Measurements from ENCODE around the gene ANGEL2.

Gene ANGEL2

GRCh38 chr1:212958175-212958574 lies 57.5 kb downstream of the ANGEL2 start:
- CTCF ChIA-PET = interaction anchor here (1.1 to 2.7 kb wide), 10 partner anchors 9 to 293 kb away, joined by 3 to 31 read pairs (median 4); no protein-coding TSS in a partner anchor
- POLR2A ChIA-PET = interaction anchor here (1.0 to 1.9 kb wide), 4 partner anchors 9 to 349 kb away, joined by 3 to 11 read pairs (median 3); partner anchors contain the start of gene ATF3
- no peak for DNase-seq (ENCODE audit: extremely low spot score)
- TF ChIP-seq CTCF (IDR thresholded peaks at IDR 0.05; ENCODE audit: control extremely low read depth, extremely low read depth, low read depth, missing control alignments) = no peak

DNA sequence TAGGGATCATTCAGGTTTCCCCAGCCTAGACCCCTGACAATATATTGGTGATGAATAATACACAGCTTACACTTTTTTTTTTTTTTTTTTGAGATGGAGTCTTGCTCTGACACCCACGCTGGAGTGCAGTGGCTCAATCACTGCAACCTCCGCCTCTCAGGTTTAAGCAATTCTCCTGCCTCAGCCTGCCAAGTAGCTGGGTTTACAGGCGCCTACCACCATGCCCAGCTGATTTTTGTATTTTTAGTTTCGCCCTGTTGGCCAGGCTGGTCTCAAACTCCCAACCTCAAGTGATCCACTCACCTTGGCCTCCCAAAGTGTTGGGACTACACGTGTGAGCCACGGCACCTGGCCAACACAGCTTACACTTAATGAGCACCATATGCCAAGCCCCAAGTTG lies 58.1 kb downstream of the ANGEL2 start:
- ChIA-PET CTCF (interaction anchor here (1.1 to 2.7 kb wide), 11 partner anchors 8 to 293 kb away, joined by 3 to 31 read pairs (median 4); no protein-coding TSS in a partner anchor), POLR2A (interaction anchor here (1.0 to 1.9 kb wide), 4 partner anchors 9 to 349 kb away, joined by 3 to 11 read pairs (median 3); partner anchors contain the start of gene ATF3)
- no peak for DNase-seq (ENCODE audit: extremely low spot score)
- TF ChIP-seq CTCF (IDR thresholded peaks at IDR 0.05; ENCODE audit: control extremely low read depth, extremely low read depth, low read depth, missing control alignments) = no peak

- ChIA-PET CTCF (interaction anchor here (1.0 to 6.7 kb wide), 2 partner anchors 10 to 12 kb away, joined by 3 to 66 read pairs; no protein-coding TSS in a partner anchor), POLR2A (interaction anchor here (0.6 kb wide), 1 partner anchor 96 kb away, joined by 7 read pairs; no protein-coding TSS in a partner anchor)
- no peak for TF ChIP-seq CTCF (IDR thresholded peaks at IDR 0.05; ENCODE audit: control extremely low read depth, extremely low read depth, low read depth, missing control alignments)
- DNase-seq (ENCODE audit: extremely low spot score) = no peak
These were observed 59.6 kb downstream of the ANGEL2 start for GRCh38 chr1:212955961-212956620.

GRCh38 chr1:212955098-212955497 lies 60.6 kb downstream of the ANGEL2 start:
- ChIA-PET CTCF (interaction anchor here (1.0 to 6.7 kb wide), 5 partner anchors 11 to 31 kb away, joined by 3 to 66 read pairs (median 3); no protein-coding TSS in a partner anchor), POLR2A (interaction anchor here (0.9 kb wide), 1 partner anchor 347 kb away, joined by 4 read pairs; the partner anchor contains the start of gene ATF3)
- DNase-seq (ENCODE audit: extremely low spot score) = peak; percentile 63
- TF ChIP-seq CTCF (IDR thresholded peaks at IDR 0.05; ENCODE audit: control extremely low read depth, extremely low read depth, low read depth, missing control alignments) = no peak

DNA sequence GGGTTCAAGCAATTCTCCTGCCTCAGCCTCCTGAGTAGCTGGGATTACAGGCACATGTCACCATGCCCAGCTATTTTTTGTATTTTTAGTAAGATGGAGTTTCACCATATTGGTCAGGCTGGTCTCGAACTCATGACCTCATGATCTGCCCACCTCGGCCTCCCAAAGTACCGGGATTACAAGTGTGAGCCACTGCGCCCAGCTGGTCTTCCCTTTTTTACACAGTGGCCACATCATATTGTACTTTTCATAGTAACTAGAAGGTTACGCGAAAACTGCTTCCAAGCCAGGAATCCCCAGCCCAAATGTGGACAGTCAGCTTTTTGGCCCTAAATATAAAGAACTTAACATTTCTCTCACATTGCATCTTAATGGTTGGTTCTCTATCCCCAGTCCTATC lies 61.2 kb downstream of the ANGEL2 start:
- ChIA-PET CTCF (interaction anchor here (0.9 to 6.7 kb wide), 10 partner anchors 12 to 290 kb away, joined by 3 to 66 read pairs (median 3); no protein-coding TSS in a partner anchor), POLR2A (interaction anchor here (0.6 to 0.9 kb wide), 2 partner anchors 161 to 346 kb away, joined by 3 to 4 read pairs; partner anchors contain the start of gene ATF3)
- no peak for TF ChIP-seq CTCF (IDR thresholded peaks at IDR 0.05; ENCODE audit: control extremely low read depth, extremely low read depth, low read depth, missing control alignments)
- no peak for DNase-seq (ENCODE audit: extremely low spot score)

GRCh38 chr1:212953321-212953720 lies 62.3 kb downstream of the ANGEL2 start:
- ChIA-PET POLR2A (no interaction called here), CTCF (interaction anchor here (1.1 to 6.7 kb wide), 8 partner anchors 9 to 288 kb away, joined by 3 to 66 read pairs (median 4); no protein-coding TSS in a partner anchor)

More at GRCh38 chr1:212953321-212953720, 62.3 kb downstream of the ANGEL2 start:
- DNase-seq (ENCODE audit: extremely low spot score) = no peak
- TF ChIP-seq CTCF (IDR thresholded peaks at IDR 0.05; ENCODE audit: control extremely low read depth, extremely low read depth, low read depth, missing control alignments) = no peak

Data from GM10248 (cell line).